PC-9 (cell line): ENCODE measurements around the gene SIT1. TPM values are rescaled to one million over a fixed set of nuclear protein-coding genes. Genes with fewer than 3 reads are reported as not detected.

Experiments
- BruUV-seq: library from RNA; stranded (reverse); fragments of 400-500 nt; replicated peaks from 2 replicates; lab custom pipeline; 2021; lab: Mats Ljungman, UMichigan
- CTCF ChIA-PET: fragments of 300-600 bp; sonication (Branson Sonifier 250); formaldehyde crosslinking; loops from one replicate; lab custom pipeline; 2022; ENCODE audit warnings: antibody characterized with exemption; lab: Charles Lee
- POLR2A ChIA-PET: fragments of 300-600 bp; sonication (Branson Sonifier 250); formaldehyde crosslinking; loops from one replicate; lab custom pipeline; 2022; ENCODE audit warnings: antibody characterized with exemption; ENCODE audit not compliant: unreplicated experiment; lab: Charles Lee
- DNase-seq, 2 experiments: peaks; one replicate each; pipeline versions ENCODE4 v3.0.0 to v3.0.0-alpha.2; 2015 to 2022; ENCODE audit warnings: mixed read lengths in 1 of 2
- H2AFZ ChIP-seq: fragments of 200-600 bp; sonication (generic); 2 replicates; pipeline ENCODE4 v1.8.1; 2017; ENCODE audit warnings: antibody characterized with exemption
- H3F3A ChIP-seq: fragments of 200-600 bp; sonication (generic); 2 replicates; pipeline ENCODE4 v1.8.1; 2017; ENCODE audit warnings: antibody characterized with exemption, mild to moderate bottlenecking, low read depth; ENCODE audit not compliant: insufficient read depth
- H3K27ac ChIP-seq: fragments of 200-600 bp; sonication (generic); 2 replicates; pipeline ENCODE4 v1.6.1; 2016; ENCODE audit warnings: mixed run types
- H3K27me3 ChIP-seq: fragments of 200-600 bp; sonication (generic); 2 replicates; pipeline ENCODE4 v1.6.1; 2016; ENCODE audit warnings: low read depth, mixed run types; ENCODE audit not compliant: insufficient read depth
- H3K36me3 ChIP-seq: fragments of 200-600 bp; sonication (generic); 2 replicates; pipeline ENCODE4 v1.6.1; 2016; ENCODE audit warnings: low read depth, mixed run types
- H3K4me1 ChIP-seq: fragments of 200-600 bp; sonication (generic); replicated peaks from 2 replicates; pipeline ENCODE4 v1.6.1; 2016; ENCODE audit warnings: mixed run types; ENCODE audit not compliant: insufficient read depth
- H3K4me2 ChIP-seq: fragments of 200-600 bp; sonication (generic); 2 replicates; pipeline ENCODE4 v1.6.1; 2017; ENCODE audit warnings: mixed run types
- H3K4me3 ChIP-seq: fragments of 200-600 bp; sonication (generic); 2 replicates; pipeline ENCODE4 v1.6.1; 2016; ENCODE audit warnings: mixed run types
- H3K79me2 ChIP-seq: fragments of 200-600 bp; sonication (generic); 2 replicates; pipeline ENCODE4 v1.6.1; 2017; ENCODE audit warnings: low read depth, mixed run types
- H3K9me2 ChIP-seq: fragments of 200-600 bp; sonication (generic); 2 replicates; pipeline ENCODE4 v1.8.1; 2017; ENCODE audit warnings: mild to moderate bottlenecking; ENCODE audit not compliant: insufficient read depth
- H3K9me3 ChIP-seq: fragments of 200-600 bp; sonication (generic); 2 replicates; pipeline ENCODE4 v1.8.1; 2016; ENCODE audit warnings: low read depth; ENCODE audit not compliant: insufficient read depth
- H4K20me1 ChIP-seq: fragments of 200-600 bp; sonication (generic); 2 replicates; pipeline ENCODE4 v1.8.1; 2017; ENCODE audit not compliant: insufficient read depth
- EZH2 ChIP-seq: fragments of 200-600 bp; sonication (generic); IDR thresholded peaks from 2 replicates; pipeline ENCODE4 v1.8.0; 2017; ENCODE audit warnings: antibody characterized with exemption, low read depth
- intact Hi-C: fragments of 100-400 bp; cut with micrococcal nuclease; formaldehyde crosslinking; loops from one replicate; pipeline ENCODE4 v1.10.0; 2022; ENCODE audit not compliant: unreplicated experiment
- total RNA-seq: library from RNA; stranded (reverse); gene quantifications from 2 replicates; pipeline ENCODE4 v1.2.3, GENCODE V29; 2021
- TF ChIP-seq, protein P1 (sequence below): fragments of 200-600 bp; sonication (generic); conservative IDR thresholded peaks from 2 replicates; pipeline ENCODE4 v1.6.1; 2017; ENCODE audit warnings: mixed run types, antibody characterized with exemption, mild to moderate bottlenecking, moderate library complexity

SIT1 gene
- total RNA-seq, 1 experiment from 2014 or later = not detected

GRCh38 chr9:35652829-35653209 is 2.1 kb upstream of the SIT1 start:
- ChIA-PET CTCF (no interaction called here), POLR2A (no interaction called here)
- Histone ChIP-seq H4K20me1 (no peaks in the 10 kb centered on the region), H3K4me3 (no peak overlapping the region), H3K9me3 (no peaks in the 10 kb centered on the region), H3K9me2 (no peaks in the 10 kb centered on the region), H3K4me2 (no peak overlapping the region), H3K27me3 (no peaks in the 10 kb centered on the region), H3K79me2 (no peaks in the 10 kb centered on the region), H3K4me1 (peaks cover 26% of the 10 kb centered on the region), H3F3A (peaks cover 16% of the 10 kb centered on the region; the same call in 1 of the 2 replicates), H3K27ac (peak overlapping the region; percentile 39; the same call in 1 of the 2 replicates), H2AFZ (no peak overlapping the region), H3K36me3 (no peaks in the 10 kb centered on the region)
- intact Hi-C loops = no loop called here
- no peak for TF ChIP-seq EZH2
- TF ChIP-seq, protein P1, sequence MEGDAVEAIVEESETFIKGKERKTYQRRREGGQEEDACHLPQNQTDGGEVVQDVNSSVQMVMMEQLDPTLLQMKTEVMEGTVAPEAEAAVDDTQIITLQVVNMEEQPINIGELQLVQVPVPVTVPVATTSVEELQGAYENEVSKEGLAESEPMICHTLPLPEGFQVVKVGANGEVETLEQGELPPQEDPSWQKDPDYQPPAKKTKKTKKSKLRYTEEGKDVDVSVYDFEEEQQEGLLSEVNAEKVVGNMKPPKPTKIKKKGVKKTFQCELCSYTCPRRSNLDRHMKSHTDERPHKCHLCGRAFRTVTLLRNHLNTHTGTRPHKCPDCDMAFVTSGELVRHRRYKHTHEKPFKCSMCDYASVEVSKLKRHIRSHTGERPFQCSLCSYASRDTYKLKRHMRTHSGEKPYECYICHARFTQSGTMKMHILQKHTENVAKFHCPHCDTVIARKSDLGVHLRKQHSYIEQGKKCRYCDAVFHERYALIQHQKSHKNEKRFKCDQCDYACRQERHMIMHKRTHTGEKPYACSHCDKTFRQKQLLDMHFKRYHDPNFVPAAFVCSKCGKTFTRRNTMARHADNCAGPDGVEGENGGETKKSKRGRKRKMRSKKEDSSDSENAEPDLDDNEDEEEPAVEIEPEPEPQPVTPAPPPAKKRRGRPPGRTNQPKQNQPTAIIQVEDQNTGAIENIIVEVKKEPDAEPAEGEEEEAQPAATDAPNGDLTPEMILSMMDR = no peak
- no TSS peak for BruUV-seq
- no peak for DNase-seq

GRCh38 chr9:35651956-35652828 is 1.5 kb upstream of the SIT1 start:
- intact Hi-C loops = no loop called here
- Histone ChIP-seq H3K4me3 (no peak overlapping the region), H3K4me1 (peaks cover 23% of the 10 kb centered on the region), H3K9me3 (no peaks in the 10 kb centered on the region), H2AFZ (no peak overlapping the region), H3K4me2 (peak overlapping the region; percentile 43), H3K27ac (peak overlapping the region; percentile 39), H3K79me2 (no peaks in the 10 kb centered on the region), H3K9me2 (no peaks in the 10 kb centered on the region), H3K36me3 (no peaks in the 10 kb centered on the region), H3F3A (peaks cover 16% of the 10 kb centered on the region; the same call in 1 of the 2 replicates), H3K27me3 (no peaks in the 10 kb centered on the region), H4K20me1 (no peaks in the 10 kb centered on the region)
- peak; percentile 60 to 74 for DNase-seq
- TF ChIP-seq, protein P1 = no peak
- no peak for TF ChIP-seq EZH2
- ChIA-PET POLR2A (interaction anchor here (0.5 to 0.7 kb wide), 6 partner anchors 9 to 261 kb away, joined by 3 read pairs; partner anchors contain the start of gene CREB3), CTCF (no interaction called here)
- BruUV-seq = no TSS peak

- no TSS peak for BruUV-seq
- intact Hi-C loops = loop anchor here (5.0 kb wide), 2 partner anchors 167 to 178 kb away; partner anchors contain the start of genes FAM221B and TMEM8B
- Histone ChIP-seq H3K4me3 (no peak overlapping the region), H4K20me1 (no peaks in the 10 kb centered on the region), H3K9me3 (no peaks in the 10 kb centered on the region), H3K27me3 (no peaks in the 10 kb centered on the region), H3K4me2 (no peak overlapping the region), H3K27ac (no peak overlapping the region), H3K9me2 (no peaks in the 10 kb centered on the region), H2AFZ (no peak overlapping the region), H3K36me3 (no peaks in the 10 kb centered on the region), H3K4me1 (peaks cover 21% of the 10 kb centered on the region), H3F3A (peaks cover 13% of the 10 kb centered on the region; the same call in 1 of the 2 replicates), H3K79me2 (no peaks in the 10 kb centered on the region)
- ChIA-PET CTCF (no interaction called here), POLR2A (no interaction called here)
- TF ChIP-seq, protein P1 = no peak
- no peak for TF ChIP-seq EZH2
- DNase-seq = no peak
Measured at GRCh38 chr9:35649431-35650340, 1.0 kb downstream of the SIT1 start.
